IMR-90 (cell line): Measurements from ENCODE around the gene TBC1D17. TPM values are rescaled to one million over a fixed set of nuclear protein-coding genes. Genes with fewer than 3 reads are reported as not detected.
A peak's percentile ranks its signal among the peaks of the same experiment; 100 is the strongest.

Experiments used
- ATAC-seq: fragments of 200-7000 bp; cut with Tn5 transposase; 2 replicates; pipeline ENCODE4 v1.9.1; 2020; ENCODE audit warnings: low read depth, mild to moderate bottlenecking, moderate library complexity
- Bru-seq: library from RNA; stranded (reverse); fragments of 400-500 nt; gene quantifications from one replicate; lab custom pipeline; 2021; lab: Mats Ljungman, UMichigan
- BruChase-seq, 2 experiments: library from RNA; stranded (reverse); fragments of 400-500 nt; gene quantifications; one replicate each; lab custom pipeline; 2021; lab: Mats Ljungman, UMichigan
- BruUV-seq: library from RNA; stranded (reverse); fragments of 400-500 nt; replicated peaks from 2 replicates; lab custom pipeline; 2021; lab: Mats Ljungman, UMichigan
- CTCF ChIA-PET: fragments of 300-600 bp; formaldehyde crosslinking; extraction: SDS; loops from one replicate; lab custom pipeline; 2021; ENCODE audit warnings: antibody characterized with exemption; lab: Yijun Ruan, JAX
- POLR2A ChIA-PET: fragments of 300-600 bp; sonication (Branson Sonifier 250); formaldehyde crosslinking; loops from one replicate; lab custom pipeline; 2022; ENCODE audit warnings: antibody characterized with exemption; ENCODE audit not compliant: unreplicated experiment; lab: Charles Lee
- DNase-seq: peaks from one replicate; pipeline ENCODE4 v3.0.0; 2013
- H2AFZ ChIP-seq: replicated peaks from 2 replicates; pipeline ENCODE3; 2013; ENCODE audit warnings: low read length, mild to moderate bottlenecking; ENCODE audit not compliant: poor library complexity
- H2AK5ac ChIP-seq: 2 replicates; pipeline ENCODE4 v1.6.1; 2013; ENCODE audit warnings: low read depth, low read length, inconsistent platforms
- H2AK9ac ChIP-seq: replicated peaks from 2 replicates; pipeline ENCODE3; 2013; ENCODE audit warnings: mild to moderate bottlenecking, low read depth, low read length, moderate library complexity; ENCODE audit not compliant: poor library complexity
- H2BK120ac ChIP-seq: 2 replicates; pipeline ENCODE4 v1.6.1; 2013; ENCODE audit warnings: low read depth, low read length, inconsistent platforms
- H2BK15ac ChIP-seq: 3 replicates; pipeline ENCODE4 v1.6.1; 2013; ENCODE audit warnings: low read depth, low read length, inconsistent platforms
- H2BK20ac ChIP-seq: 2 replicates; pipeline ENCODE4 v1.6.1; 2013; ENCODE audit warnings: low read depth, mild to moderate bottlenecking, inconsistent platforms, low read length, moderate library complexity
- H2BK5ac ChIP-seq: 2 replicates; pipeline ENCODE4 v1.6.1; 2013; ENCODE audit warnings: mild to moderate bottlenecking, low read depth, low read length, inconsistent platforms; ENCODE audit not compliant: poor library complexity, severe bottlenecking
- H3K14ac ChIP-seq: replicated peaks from 2 replicates; pipeline ENCODE4 v1.6.1; 2013; ENCODE audit warnings: low read depth, low read length, inconsistent platforms
- H3K18ac ChIP-seq: 2 replicates; pipeline ENCODE4 v1.6.1; 2013; ENCODE audit warnings: low read depth, low read length, control low read depth
- H3K23ac ChIP-seq: 2 replicates; pipeline ENCODE4 v1.6.1; 2013; ENCODE audit warnings: low read depth, low read length, inconsistent platforms
- H3K27ac ChIP-seq: 2 replicates; pipeline ENCODE4 v1.5.1; 2013; ENCODE audit warnings: mild to moderate bottlenecking, control low read depth, low read length; ENCODE audit not compliant: insufficient read depth
- H3K27me3 ChIP-seq: 2 replicates; pipeline ENCODE4 v1.6.1; 2013; ENCODE audit warnings: low read length; ENCODE audit not compliant: control insufficient read depth, insufficient read depth
- H3K36me3 ChIP-seq: 2 replicates; pipeline ENCODE4 v1.6.1; 2013; ENCODE audit warnings: low read length, mixed read lengths; ENCODE audit not compliant: control insufficient read depth, insufficient read depth
- H3K4ac ChIP-seq: 2 replicates; pipeline ENCODE4 v1.6.1; 2013; ENCODE audit warnings: low read depth, low read length, inconsistent platforms
- H3K4me1 ChIP-seq: 2 replicates; pipeline ENCODE4 v1.6.1; 2013; ENCODE audit warnings: low read length, mixed read lengths; ENCODE audit not compliant: control insufficient read depth, insufficient read depth
- H3K4me2 ChIP-seq: 2 replicates; pipeline ENCODE4 v1.6.1; 2013; ENCODE audit warnings: low read depth, mild to moderate bottlenecking, control low read depth, low read length, moderate library complexity
- H3K4me3 ChIP-seq: 2 replicates; pipeline ENCODE4 v1.5.1; 2013; ENCODE audit warnings: low read depth, mild to moderate bottlenecking, control low read depth, low read length, moderate library complexity; ENCODE audit not compliant: insufficient read depth
- H3K56ac ChIP-seq: 2 replicates; pipeline ENCODE4 v1.6.1; 2013; ENCODE audit warnings: low read length, inconsistent platforms; ENCODE audit not compliant: insufficient read depth; ENCODE audit errors: extremely low read depth
- H3K79me1 ChIP-seq, 2 experiments: 2 replicates each; pipeline ENCODE4 v1.6.1; 2013; ENCODE audit warnings: low read length in 2 of 2, inconsistent platforms in 1 of 2, low read depth in 1 of 2
- H3K9ac ChIP-seq: 2 replicates; pipeline ENCODE4 v1.6.1; 2013; ENCODE audit warnings: low read depth, low read length, control low read depth
- H3K9me1 ChIP-seq: 2 replicates; pipeline ENCODE4 v1.6.1; 2013; ENCODE audit warnings: low read length, inconsistent platforms; ENCODE audit not compliant: insufficient read depth
- H3K9me3 ChIP-seq: 2 replicates; pipeline ENCODE4 v1.6.1; 2013; ENCODE audit warnings: low read length; ENCODE audit not compliant: control insufficient read depth, insufficient read depth
- H4K20me1 ChIP-seq: 2 replicates; pipeline ENCODE4 v1.6.1; 2013; ENCODE audit warnings: low read length, inconsistent platforms; ENCODE audit not compliant: insufficient read depth
- H4K5ac ChIP-seq: 2 replicates; pipeline ENCODE4 v1.6.1; 2013; ENCODE audit warnings: mild to moderate bottlenecking, low read depth, low read length, control low read depth
- H4K8ac ChIP-seq, 2 experiments: 2 replicates each; pipeline ENCODE4 v1.6.1; 2013; ENCODE audit warnings: low read depth in 2 of 2, low read length in 2 of 2, control low read depth in 1 of 2, inconsistent platforms in 1 of 2
- H4K91ac ChIP-seq: 2 replicates; pipeline ENCODE4 v1.6.1; 2013; ENCODE audit warnings: low read depth, low read length, inconsistent platforms; ENCODE audit not compliant: insufficient read depth
- BHLHE40 ChIP-seq: fragments of 150-350 bp; IDR thresholded peaks from 2 replicates; pipeline ENCODE4 v1.6.1; 2016; ENCODE audit warnings: mild to moderate bottlenecking, low read depth, low read length
- ELK1 ChIP-seq: fragments of 150-350 bp; IDR thresholded peaks from 2 replicates; pipeline ENCODE4 v1.6.1; 2016; ENCODE audit warnings: low read depth, mild to moderate bottlenecking, low read length, moderate library complexity, borderline replicate concordance
- FOS ChIP-seq: fragments of 150-350 bp; IDR thresholded peaks from 2 replicates; pipeline ENCODE4 v1.6.1; 2016; ENCODE audit warnings: low read depth, low read length
- MAFK ChIP-seq: IDR thresholded peaks from 2 replicates; pipeline ENCODE4 v1.6.1; 2012; ENCODE audit warnings: low read depth, low read length, improper control_type of control experiment
- MXI1 ChIP-seq: IDR thresholded peaks from 2 replicates; pipeline ENCODE4 v1.6.1; 2012; ENCODE audit warnings: low read depth, mild to moderate bottlenecking, low read length, moderate library complexity, borderline replicate concordance
- NFE2L2 ChIP-seq: fragments of 150-350 bp; IDR thresholded peaks from 2 replicates; pipeline ENCODE4 v1.6.1; 2016; ENCODE audit warnings: low read depth, mild to moderate bottlenecking, low read length
- POLR2A ChIP-seq: IDR thresholded peaks from 2 replicates; pipeline ENCODE4 v1.6.1; 2012; ENCODE audit warnings: mild to moderate bottlenecking, low read depth, low read length
- RAD21 ChIP-seq: IDR thresholded peaks from 2 replicates; pipeline ENCODE4 v1.6.1; 2012; ENCODE audit warnings: low read length, improper control_type of control experiment
- SMC3 ChIP-seq: fragments of 150-350 bp; IDR thresholded peaks from 2 replicates; pipeline ENCODE4 v1.6.1; 2016; ENCODE audit warnings: low read depth, mild to moderate bottlenecking, antibody characterized with exemption, low read length, moderate library complexity
- USF2 ChIP-seq: fragments of 150-350 bp; IDR thresholded peaks from 2 replicates; pipeline ENCODE4 v1.6.1; 2017; ENCODE audit warnings: mild to moderate bottlenecking, antibody characterized with exemption, low read length, low read depth
- WGBS, 2 experiments: methylation state at CpG; one replicate each; pipeline versions ENCODE4 v1.1.5 to v1.1.7; 2013; ENCODE audit warnings: missing lambda C conversion rate in 2 of 2; ENCODE audit not compliant: insufficient read length in 1 of 2; ENCODE audit errors: extremely low coverage in 2 of 2; 5-methylcytosine and 5-hydroxymethylcytosine counted together
- dilution Hi-C: fragments of 300-500 bp; cut with HindIII; formaldehyde crosslinking; loops from one replicate; pipeline ENCODE4 v1.14.3; 2018; ENCODE audit warnings: low sequenced_read_pairs; ENCODE audit not compliant: unreplicated experiment
- in situ Hi-C: fragments of 300-500 bp; cut with MboI; formaldehyde crosslinking; loops from 3 replicates; pipeline ENCODE4 v1.14.3; 2019; ENCODE audit warnings: low sequenced_read_pairs, inconsistent platforms, mixed read lengths
- intact Hi-C: fragments of 100-400 bp; cut with micrococcal nuclease; formaldehyde crosslinking; loops from 2 replicates; pipeline ENCODE4 v1.10.0; 2022
- long read RNA-seq: library from polyadenylated mRNA; unstranded; transcript quantifications from one replicate; pipeline ENCODE4 v2.0.0, GENCODE V29; 2021; ENCODE audit not compliant: unreplicated experiment
- polyA plus RNA-seq, 3 experiments: library from polyadenylated mRNA; depleted of rRNA; stranded (reverse); fragments of >200 nt; gene quantifications; 2 replicates each; pipeline ENCODE4 v1.2.3, GENCODE V29; 2012; ENCODE audit warnings: low replicate concordance in 1 of 3
- total RNA-seq: library from RNA; depleted of rRNA; stranded (reverse); fragments of >200 nt; gene quantifications from 2 replicates; pipeline ENCODE4 v1.2.3, GENCODE V29; 2012; rRNA removed

TBC1D17 gene
- total RNA-seq (1.1 and 1.4 TPM in 2 replicates), polyA plus RNA-seq (2012; rRNA removed) (26.8 and 27.8 TPM in 2 replicates), Bru-seq, nascent RNA (percentile 58 among the genes with signal in this experiment), BruChase-seq, experiment 1, labeled RNA remaining after a 6-hour chase (percentile 74 among the genes with signal in this experiment), BruChase-seq, experiment 2, labeled RNA remaining after a 2-hour chase (percentile 64 among the genes with signal in this experiment)
- polyA plus RNA-seq (2012; cell fraction: cytosol; rRNA removed) = 18.6 and 33.5 TPM in 2 replicates
- 40.7 and 82.6 TPM in 2 replicates for polyA plus RNA-seq (2012; cell fraction: nucleus; rRNA removed; ENCODE audit: low replicate concordance)
- long read RNA-seq, partial matches to known transcripts = 9 of 14 reads
- long read RNA-seq, other reads (novel, unspliced or antisense) = 2 of 14 reads

DNA sequence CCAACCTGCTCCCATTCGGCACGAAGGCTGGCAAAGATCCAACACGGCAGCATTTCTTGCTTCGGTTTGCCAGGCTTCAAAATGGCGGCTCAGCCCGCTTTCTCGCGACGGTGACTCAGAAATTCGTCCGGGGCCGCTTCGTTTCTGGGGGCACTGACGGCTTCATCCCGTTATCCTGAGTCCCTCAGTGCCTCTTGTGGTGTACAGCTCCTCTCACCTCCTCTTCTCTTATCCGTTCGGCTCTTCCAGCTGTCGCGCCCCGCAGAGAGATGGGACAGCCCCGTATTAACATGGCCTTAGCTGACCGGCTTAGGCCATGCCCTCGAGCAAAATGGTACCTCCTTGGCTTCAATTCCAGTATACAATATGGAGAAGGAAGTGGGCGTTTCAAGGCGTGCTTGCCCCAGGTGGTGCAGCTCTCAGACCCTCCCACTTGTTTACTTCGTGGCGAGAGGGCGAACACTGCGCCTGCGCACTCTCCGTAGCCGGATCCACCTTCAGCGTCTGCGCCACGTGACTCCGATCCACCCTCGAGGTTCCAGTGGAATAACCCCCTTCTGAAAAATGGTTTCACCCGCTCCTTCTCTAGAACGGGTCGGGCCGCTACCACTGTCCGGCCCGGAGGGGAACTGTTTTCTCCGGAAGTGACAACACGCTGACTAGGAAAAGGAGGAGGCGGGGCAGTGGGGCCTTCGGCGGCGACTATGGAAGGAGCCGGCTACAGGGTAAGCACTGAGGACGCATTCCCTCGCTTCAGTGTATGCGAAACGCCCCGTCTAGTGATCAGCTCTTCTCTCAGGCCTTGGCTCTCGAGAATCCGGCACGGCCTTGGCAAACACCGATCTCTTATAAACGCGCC, at the start of gene TBC1D17, which contains the start of gene AKT1S1:
Gene TBC1D17, plus strand, starts transcription at position 683 of the 859 bp plus-strand sequence. Its CDS starts 22 bp downstream, at position 705.
Gene AKT1S1, minus strand, starts transcription at position 336 of the 859 bp plus-strand sequence. CDS start 4,060 bp downstream, outside the sequence.
- Histone ChIP-seq H3K23ac (peak within 1 kb of the TSS; percentile 99), H3K79me1 (peaks cover 22 to 50% of the 10 kb centered on the region in 2 experiments), H3K4me2 (peak within 1 kb of the TSS; percentile 99), H2AK9ac (peak within 1 kb of the TSS; percentile 100), H2BK5ac (peak within 1 kb of the TSS; percentile 97), H2BK20ac (peak within 1 kb of the TSS; percentile 99), H2BK120ac (peak within 1 kb of the TSS; percentile 99), H2BK15ac (peak within 1 kb of the TSS; percentile 100), H2AK5ac (peak within 1 kb of the TSS; percentile 97), H3K9me3 (no peaks in the 10 kb centered on the region), H4K5ac (peak within 1 kb of the TSS; percentile 98), H3K27me3 (no peaks in the 10 kb centered on the region), H3K27ac (peak within 1 kb of the TSS; percentile 97), H4K8ac (peak within 1 kb of the TSS; percentile 97 to 99), H3K9me1 (peaks cover 10% of the 10 kb centered on the region), H3K4me1 (peaks cover 7% of the 10 kb centered on the region), H4K91ac (peak within 1 kb of the TSS; percentile 99), H3K14ac (peak within 1 kb of the TSS; percentile 100), H3K9ac (peak within 1 kb of the TSS; percentile 97), H4K20me1 (no peaks in the 10 kb centered on the region; the same call in 1 of the 2 replicates), H2AFZ (peak within 1 kb of the TSS; percentile 99), H3K36me3 (peaks cover 25% of the 10 kb centered on the region; the same call in 1 of the 2 replicates), H3K18ac (peak within 1 kb of the TSS; percentile 92), H3K4ac (peak within 1 kb of the TSS; percentile 99), H3K4me3 (peak within 1 kb of the TSS; percentile 63), H3K56ac (peak within 1 kb of the TSS; percentile 99)
- POLR2A ChIA-PET = interaction anchor here (0.6 to 1.3 kb wide), 3 partner anchors 11 to 347 kb away, joined by 4 to 9 read pairs (median 6); no protein-coding TSS in a partner anchor
- TSS peak; percentile 62 for BruUV-seq
- ATAC-seq (peak; percentile 68), DNase-seq (peak; percentile 100)
- dilution Hi-C loops (no loop called here), intact Hi-C loops (loop anchor here (5.0 kb wide), 1 partner anchor 150 kb away; the partner anchor contains the start of genes VRK3 and ZNF473), in situ Hi-C loops (no loop called here)
- CTCF ChIA-PET = no interaction called here
- 1% methylated on average over 16 of the region's 61 CpGs; no CpG with 5 or more reads in 1 of the 2 experiments for WGBS, 2 experiments
- TF ChIP-seq RAD21 (no peak), BHLHE40 (peak; percentile 99), USF2 (peak; percentile 99), NFE2L2 (peak; percentile 28; the same call in 1 of the 2 replicates), MXI1 (peak; percentile 79), SMC3 (no peak; the same call in 1 of the 2 replicates), FOS (no peak; the same call in 1 of the 2 replicates), MAFK (peak; percentile 54), ELK1 (0 out of 2 replicates have a peak, but pooled peaks have one; percentile 58), POLR2A (peak; percentile 94)
